GM23338 (cell line): ENCODE results near the gene PLCL1. TPM values are rescaled to one million over a fixed set of nuclear protein-coding genes. Genes with fewer than 3 reads are reported as not detected.

ENCODE experiments used
- ATAC-seq: fragments of 200-7000 bp; cut with Tn5 transposase; 3 replicates; pipeline ENCODE4 v1.9.1; 2020
- DNase-seq: peaks from one replicate; pipeline ENCODE4 v3.0.0-alpha.2; 2015; ENCODE audit warnings: low spot score
- H2AFZ ChIP-seq: fragments of 200-600 bp; sonication (generic); 2 replicates; pipeline ENCODE4 v1.8.0; 2016; ENCODE audit warnings: antibody characterized with exemption, mild to moderate bottlenecking, moderate library complexity
- H3F3A ChIP-seq: fragments of 200-600 bp; sonication (generic); replicated peaks from 2 replicates; pipeline ENCODE4 v1.8.0; 2017; ENCODE audit warnings: antibody characterized with exemption, mixed run types, low read depth
- H3K27ac ChIP-seq: fragments of 200-600 bp; sonication (generic); 2 replicates; pipeline ENCODE4 v1.6.1; 2016; ENCODE audit warnings: low read depth
- H3K27me3 ChIP-seq: fragments of 200-600 bp; sonication (generic); 2 replicates; pipeline ENCODE4 v1.8.0; 2016; ENCODE audit warnings: mild to moderate bottlenecking, mixed run types, moderate library complexity; ENCODE audit not compliant: insufficient read depth
- H3K36me3 ChIP-seq: fragments of 200-600 bp; sonication (generic); 2 replicates; pipeline ENCODE4 v1.8.0; 2016; ENCODE audit warnings: mild to moderate bottlenecking; ENCODE audit not compliant: insufficient read depth
- H3K4me1 ChIP-seq: fragments of 200-600 bp; sonication (generic); 2 replicates; pipeline ENCODE4 v1.8.0; 2016; ENCODE audit warnings: mild to moderate bottlenecking, moderate library complexity; ENCODE audit not compliant: insufficient read depth
- H3K4me2 ChIP-seq: fragments of 200-600 bp; sonication (generic); 2 replicates; pipeline ENCODE4 v1.7.1; 2017; ENCODE audit warnings: mixed run types
- H3K4me3 ChIP-seq: fragments of 200-600 bp; sonication (generic); 2 replicates; pipeline ENCODE4 v1.6.1; 2016; ENCODE audit warnings: mixed run types
- H3K79me2 ChIP-seq: fragments of 200-600 bp; sonication (generic); replicated peaks from 2 replicates; pipeline ENCODE4 v1.8.0; 2017; ENCODE audit warnings: mild to moderate bottlenecking; ENCODE audit not compliant: insufficient read depth
- H3K9me2 ChIP-seq: fragments of 200-600 bp; sonication (generic); 2 replicates; pipeline ENCODE4 v1.8.0; 2017; ENCODE audit not compliant: insufficient read depth
- H4K20me1 ChIP-seq: fragments of 200-600 bp; sonication (generic); replicated peaks from 2 replicates; pipeline ENCODE4 v1.8.0; 2017; ENCODE audit warnings: mild to moderate bottlenecking; ENCODE audit not compliant: insufficient read depth
- H3K27ac Mint-ChIP-seq: 2 replicates; pipeline ENCODE4 v1.8.0; 2020; ENCODE audit warnings: inconsistent platforms, mild to moderate bottlenecking, moderate library complexity, mixed read lengths
- H3K27me3 Mint-ChIP-seq: 3 replicates; pipeline ENCODE4 v1.8.0; 2022; ENCODE audit warnings: low read depth, mild to moderate bottlenecking, moderate library complexity, mixed read lengths, inconsistent platforms; ENCODE audit not compliant: insufficient read depth, poor library complexity
- H3K36me3 Mint-ChIP-seq: 3 replicates; pipeline ENCODE4 v1.8.0; 2021; ENCODE audit warnings: low read depth, mild to moderate bottlenecking, inconsistent platforms, moderate library complexity, mixed read lengths
- H3K4me1 Mint-ChIP-seq: 3 replicates; pipeline ENCODE4 v1.8.0; 2020; ENCODE audit warnings: mild to moderate bottlenecking, inconsistent platforms, mixed read lengths
- H3K4me3 Mint-ChIP-seq: 3 replicates; pipeline ENCODE4 v1.8.0; 2021; ENCODE audit warnings: moderate library complexity, mild to moderate bottlenecking, inconsistent platforms, mixed read lengths
- H3K9me3 Mint-ChIP-seq: 3 replicates; pipeline ENCODE4 v1.8.0; 2020; ENCODE audit warnings: moderate library complexity, mild to moderate bottlenecking, inconsistent platforms, mixed read lengths
- CREB1 ChIP-seq: fragments of 250-450 bp; sonication (Bioruptor Pico); IDR thresholded peaks from 2 replicates; pipeline ENCODE4 v1.5.0; 2020; ENCODE audit warnings: low read depth, mild to moderate bottlenecking, moderate library complexity
- CTCF ChIP-seq, 2 experiments: fragments of 200-600 bp in 1 of 2; sonication (generic) in 1 of 2; conservative IDR thresholded peaks; 2 replicates each; pipeline versions ENCODE4 v1.5.1 to v1.6.1; 2016 to 2017; ENCODE audit warnings: antibody characterized with exemption in 2 of 2, low read depth in 2 of 2, mild to moderate bottlenecking in 2 of 2, moderate library complexity in 1 of 2
- ETS1 ChIP-seq: IDR thresholded peaks from 2 replicates; pipeline ENCODE4 v1.6.1; 2016; ENCODE audit warnings: antibody characterized with exemption
- EZH2 ChIP-seq: fragments of 200-600 bp; sonication (generic); IDR thresholded peaks from one replicate; pipeline ENCODE4 v1.8.0; 2017; ENCODE audit warnings: antibody characterized with exemption, mild to moderate bottlenecking, low read depth; ENCODE audit not compliant: unreplicated experiment
- EZH2phosphoT487 ChIP-seq: fragments of 200-600 bp; sonication (generic); IDR thresholded peaks from one replicate; pipeline ENCODE4 v1.8.1; 2018; ENCODE audit warnings: antibody characterized with exemption; ENCODE audit not compliant: unreplicated experiment
- JUNB ChIP-seq: IDR thresholded peaks from one replicate; pipeline ENCODE4 v1.6.1; 2016; ENCODE audit warnings: antibody characterized with exemption; ENCODE audit not compliant: unreplicated experiment
- NANOG ChIP-seq: IDR thresholded peaks from 2 replicates; pipeline ENCODE4 v1.6.1; 2016; ENCODE audit warnings: antibody characterized with exemption, borderline replicate concordance
- POLR2AphosphoS5 ChIP-seq: IDR thresholded peaks from 2 replicates; pipeline ENCODE4 v1.6.1; 2016; ENCODE audit warnings: antibody characterized with exemption, low read depth
- STAT1 ChIP-seq: IDR thresholded peaks from one replicate; pipeline ENCODE4 v1.6.1; 2016; ENCODE audit warnings: antibody characterized with exemption; ENCODE audit not compliant: unreplicated experiment
- ZNF114 ChIP-seq: fragments of 250-450 bp; sonication (Bioruptor Pico); IDR thresholded peaks from 2 replicates; pipeline ENCODE4 v1.5.0; 2020; ENCODE audit warnings: mild to moderate bottlenecking, moderate library complexity
- polyA plus RNA-seq: library from polyadenylated mRNA; unstranded; fragments of >200 nt; fragmentation: Nextera tagmentation; extraction: Ambion mirVana; gene quantifications from 2 replicates; pipeline ENCODE4 v1.2.1, GENCODE V29; 2016
- total RNA-seq: library from RNA; depleted of rRNA; stranded (reverse); fragments of >200 nt; shearing (Covaris generic); gene quantifications from 2 replicates; pipeline ENCODE4 v1.2.3, GENCODE V29; 2014

Gene PLCL1
- total and polyA plus RNA-seq, 2 experiments from 2014 or later: not detected

- no peak for TF ChIP-seq CREB1 (CRISPR knock-in tag)
- TF ChIP-seq CTCF (conservative IDR thresholded peaks at IDR 0.05; ENCODE audit: low read depth in 2 of 2): no peak
- TF ChIP-seq EZH2: no peak
- H3K36me3 Mint-ChIP-seq: no peaks in the 10 kb centered on the region
- H3F3A ChIP-seq: no peaks in the 10 kb centered on the region
These were observed 46.6 kb downstream of the PLCL1 start for GRCh38 chr2:197850882-197851450.

GRCh38 chr2:197851451-197851850 lies 47.1 kb downstream of the PLCL1 start:
- TF ChIP-seq ZNF114 (CRISPR knock-in tag) (no peak), POLR2AphosphoS5 (no peak), JUNB (no peak), CTCF (conservative IDR thresholded peaks at IDR 0.05; ENCODE audit: low read depth in 2 of 2) (peak; percentile 59 to 85), EZH2phosphoT487 (no peak), NANOG (no peak), CREB1 (CRISPR knock-in tag) (no peak), STAT1 (no peak), ETS1 (no peak)
- Mint-ChIP-seq H3K36me3 (no peaks in the 10 kb centered on the region), H3K4me3 (no peak overlapping the region), H3K9me3 (no peaks in the 10 kb centered on the region), H3K27me3 (peaks cover 1% of the 10 kb centered on the region), H3K4me1 (peaks cover 5% of the 10 kb centered on the region; the same call in 1 of the 3 replicates), H3K27ac (no peak overlapping the region)
- Histone ChIP-seq H2AFZ (0 out of 2 replicates have a peak overlapping the region, but pooled peaks have one; percentile 8), H3K4me3 (no peak overlapping the region), H3K27ac (no peak overlapping the region), H3K36me3 (no peaks in the 10 kb centered on the region), H3K4me1 (no peaks in the 10 kb centered on the region), H4K20me1 (no peaks in the 10 kb centered on the region), H3F3A (no peaks in the 10 kb centered on the region), H3K9me2 (no peaks in the 10 kb centered on the region), H3K4me2 (no peak overlapping the region), H3K27me3 (no peaks in the 10 kb centered on the region), H3K79me2 (no peaks in the 10 kb centered on the region)
- ATAC-seq (peak; percentile 82), DNase-seq (peak; percentile 51)

More at GRCh38 chr2:197850882-197851450, 46.6 kb downstream of the PLCL1 start:
- DNase-seq (no peak), ATAC-seq (no peak)
- Mint-ChIP-seq H3K4me1 (peaks cover 5% of the 10 kb centered on the region; the same call in 1 of the 3 replicates), H3K27ac (no peak overlapping the region), H3K4me3 (no peak overlapping the region), H3K27me3 (peaks cover 1% of the 10 kb centered on the region), H3K9me3 (no peaks in the 10 kb centered on the region)
- no peaks in the 10 kb centered on the region for H3K4me1 ChIP-seq
- H3K4me3 ChIP-seq: no peak overlapping the region
- H3K79me2 ChIP-seq: no peaks in the 10 kb centered on the region
- H2AFZ ChIP-seq: no peak overlapping the region
- no peak overlapping the region for H3K4me2 ChIP-seq
- H3K36me3 ChIP-seq: no peaks in the 10 kb centered on the region
- H3K27me3 ChIP-seq: no peaks in the 10 kb centered on the region
- no peaks in the 10 kb centered on the region for H3K9me2 ChIP-seq
- no peak overlapping the region for H3K27ac ChIP-seq
- no peaks in the 10 kb centered on the region for H4K20me1 ChIP-seq
